Endodermal cell (in vitro differentiated cells): ENCODE data around the gene GATD1. TPM values are rescaled to one million over a fixed set of nuclear protein-coding genes. Genes with fewer than 3 reads are reported as not detected.

ENCODE experiments used
- DNase-seq: peaks from one replicate; pipeline ENCODE4 v3.0.0-alpha.2; 2017
- H3K27ac ChIP-seq: 2 replicates; pipeline ENCODE4 v1.5.1; 2013; ENCODE audit warnings: mild to moderate bottlenecking, low read depth, low read length, moderate library complexity
- H3K27me3 ChIP-seq: 2 replicates; pipeline ENCODE4 v1.6.1; 2013; ENCODE audit warnings: mild to moderate bottlenecking, low read length, moderate library complexity; ENCODE audit not compliant: insufficient read depth, control insufficient read depth, poor library complexity, severe bottlenecking
- H3K36me3 ChIP-seq: 2 replicates; pipeline ENCODE4 v1.7.0; 2013; ENCODE audit warnings: mild to moderate bottlenecking, low read length, moderate library complexity; ENCODE audit not compliant: control insufficient read depth, insufficient read depth
- H3K4me1 ChIP-seq: one replicate; pipeline ENCODE4 v1.7.0; 2013; ENCODE audit warnings: low read length; ENCODE audit not compliant: control insufficient read depth, insufficient read depth
- H3K4me3 ChIP-seq: 2 replicates; pipeline ENCODE4 v1.5.1; 2013; ENCODE audit warnings: mild to moderate bottlenecking, low read length, moderate library complexity
- H3K9ac ChIP-seq: 2 replicates; pipeline ENCODE4 v1.6.1; 2013; ENCODE audit warnings: mild to moderate bottlenecking, low read length, moderate library complexity; ENCODE audit not compliant: poor library complexity, severe bottlenecking; ENCODE audit errors: extremely low read depth
- H3K9me3 ChIP-seq: 2 replicates; pipeline ENCODE4 v1.6.1; 2013; ENCODE audit warnings: mild to moderate bottlenecking, low read length, moderate library complexity; ENCODE audit not compliant: control insufficient read depth
- H3K27ac Mint-ChIP-seq: 2 replicates; pipeline ENCODE4 v1.8.0; 2020; ENCODE audit warnings: mixed read lengths
- H3K27me3 Mint-ChIP-seq: 2 replicates; pipeline ENCODE4 v1.8.0; 2021; ENCODE audit warnings: mild to moderate bottlenecking, mixed read lengths; ENCODE audit not compliant: insufficient read depth
- H3K36me3 Mint-ChIP-seq: 2 replicates; pipeline ENCODE4 v1.8.0; 2020; ENCODE audit warnings: low read depth, mixed read lengths
- H3K4me1 Mint-ChIP-seq: 2 replicates; pipeline ENCODE4 v1.8.0; 2020; ENCODE audit warnings: mixed read lengths
- H3K4me3 Mint-ChIP-seq: 2 replicates; pipeline ENCODE4 v1.8.0; 2020; ENCODE audit warnings: mild to moderate bottlenecking, moderate library complexity, mixed read lengths
- H3K9me3 Mint-ChIP-seq: 2 replicates; pipeline ENCODE4 v1.8.0; 2020; ENCODE audit warnings: mild to moderate bottlenecking, mixed read lengths
- WGBS, 2 experiments: methylation state at CpG; one replicate each; pipeline versions ENCODE4 v1.1.5 to v1.1.7; 2013; ENCODE audit warnings: missing lambda C conversion rate in 2 of 2, mixed read lengths in 1 of 2; ENCODE audit not compliant: insufficient coverage in 1 of 2, insufficient read length in 1 of 2; 5-methylcytosine and 5-hydroxymethylcytosine counted together
- total RNA-seq, 2 donors: library from RNA; stranded (reverse); fragmentation: NEBNext Ultra II Directional in 1 of 2; extraction: Animal tissue kit (Norgen Biotek cat#: 25700) in 1 of 2; gene quantifications; 2 replicates in 1 of 2; 3 replicates in 1 of 2; pipeline ENCODE4 v1.2.1, GENCODE V29; 2021
- TF ChIP-seq, protein P1 (sequence below): fragments of 200-600 bp; sonication (generic); conservative IDR thresholded peaks from 2 replicates; pipeline ENCODE4 v1.5.0; 2021; ENCODE audit warnings: antibody characterized with exemption, mild to moderate bottlenecking

GATD1 gene
- total RNA-seq, 2 donors from 2014 or later: 57.2 to 63.2 TPM

DNA sequence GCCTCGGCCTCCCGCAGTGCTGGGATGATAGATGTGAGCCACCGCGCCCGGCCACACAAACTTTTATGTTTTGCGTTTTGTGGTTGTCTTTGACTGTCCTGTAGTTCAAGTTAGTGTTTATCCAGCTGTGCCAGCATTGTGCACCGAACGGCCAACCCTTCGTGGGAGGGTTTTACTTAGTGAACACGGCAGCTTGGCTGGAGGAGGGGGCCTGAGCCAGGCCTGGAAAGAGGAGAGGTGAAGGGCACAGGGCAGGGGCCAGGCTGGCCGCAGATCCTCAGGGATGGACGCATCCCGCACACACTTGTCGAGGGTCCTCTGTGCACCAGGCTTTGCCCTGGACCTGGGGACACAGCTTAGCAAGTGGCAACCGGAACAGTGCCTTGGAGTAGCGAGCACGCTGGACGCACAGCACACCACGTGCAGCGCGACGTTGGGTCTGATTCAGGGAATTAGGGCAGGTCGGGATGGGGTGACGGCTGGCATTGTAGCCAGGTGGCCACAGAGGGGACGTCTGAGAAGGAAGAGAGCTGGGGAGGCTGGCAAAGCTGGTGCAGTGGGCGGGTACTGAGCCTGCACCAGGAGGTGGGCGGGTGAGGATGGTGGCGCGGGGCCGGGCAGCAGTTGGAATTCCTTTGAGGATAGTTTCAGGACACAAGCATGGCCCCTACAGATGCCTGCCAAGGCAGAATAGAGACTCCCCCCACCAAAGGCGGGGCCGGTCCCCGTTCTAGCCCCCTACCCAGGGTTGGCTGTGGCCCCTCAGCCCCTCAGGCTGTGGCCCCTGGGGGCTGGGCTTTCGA is 57.9 kb downstream of the GATD1 start:
- H3K27ac Mint-ChIP-seq: no peak overlapping the region
- no peak overlapping the region for H3K27ac ChIP-seq
- DNase-seq: no peak
- peaks cover 3% of the 10 kb centered on the region for H3K36me3 Mint-ChIP-seq
- H3K9me3 ChIP-seq: no peaks in the 10 kb centered on the region
- H3K4me3 ChIP-seq: no peak overlapping the region
- no peaks in the 10 kb centered on the region for H3K4me1 Mint-ChIP-seq
- H3K27me3 Mint-ChIP-seq: peaks cover 23% of the 10 kb centered on the region
- H3K9me3 Mint-ChIP-seq: peaks cover 11% of the 10 kb centered on the region
- no peaks in the 10 kb centered on the region for H3K4me1 ChIP-seq
- H3K9ac ChIP-seq: no peak overlapping the region
- 94 to 97% methylated on average over 22 to 34 of the region's 34 CpGs for WGBS, 2 experiments
- H3K27me3 ChIP-seq: peaks cover 15% of the 10 kb centered on the region
- no peaks in the 10 kb centered on the region for H3K36me3 ChIP-seq
- no peak overlapping the region for H3K4me3 Mint-ChIP-seq
- TF ChIP-seq, protein P1, sequence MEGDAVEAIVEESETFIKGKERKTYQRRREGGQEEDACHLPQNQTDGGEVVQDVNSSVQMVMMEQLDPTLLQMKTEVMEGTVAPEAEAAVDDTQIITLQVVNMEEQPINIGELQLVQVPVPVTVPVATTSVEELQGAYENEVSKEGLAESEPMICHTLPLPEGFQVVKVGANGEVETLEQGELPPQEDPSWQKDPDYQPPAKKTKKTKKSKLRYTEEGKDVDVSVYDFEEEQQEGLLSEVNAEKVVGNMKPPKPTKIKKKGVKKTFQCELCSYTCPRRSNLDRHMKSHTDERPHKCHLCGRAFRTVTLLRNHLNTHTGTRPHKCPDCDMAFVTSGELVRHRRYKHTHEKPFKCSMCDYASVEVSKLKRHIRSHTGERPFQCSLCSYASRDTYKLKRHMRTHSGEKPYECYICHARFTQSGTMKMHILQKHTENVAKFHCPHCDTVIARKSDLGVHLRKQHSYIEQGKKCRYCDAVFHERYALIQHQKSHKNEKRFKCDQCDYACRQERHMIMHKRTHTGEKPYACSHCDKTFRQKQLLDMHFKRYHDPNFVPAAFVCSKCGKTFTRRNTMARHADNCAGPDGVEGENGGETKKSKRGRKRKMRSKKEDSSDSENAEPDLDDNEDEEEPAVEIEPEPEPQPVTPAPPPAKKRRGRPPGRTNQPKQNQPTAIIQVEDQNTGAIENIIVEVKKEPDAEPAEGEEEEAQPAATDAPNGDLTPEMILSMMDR: no peak

Other genes with a start within 250 kb of the GATD1 start
- gene HRAS, start 241.9 kb downstream of the GATD1 start, total RNA-seq: 10 to 100 TPM; 64.8 to 68.2 TPM
- 1 to 10 TPM; 3.0 to 4.3 TPM for gene LRRC56, start 240.0 kb downstream of the GATD1 start, total RNA-seq
- 10 to 100 TPM in 1 of 2 donors, 1 to 10 TPM in 1; 8.5 to 13.3 TPM for gene LMNTD2, start 216.7 kb downstream of the GATD1 start, total RNA-seq
- 10 to 100 TPM; 34.2 to 36.3 TPM for gene RASSF7, start 216.5 kb downstream of the GATD1 start, total RNA-seq
- 10 to 100 TPM; 43.4 to 48.0 TPM for gene PHRF1, start 201.0 kb downstream of the GATD1 start, total RNA-seq
- gene IRF7, start 161.5 kb downstream of the GATD1 start, total RNA-seq: 10 to 100 TPM in 1 of 2 donors, 1 to 10 TPM in 1; 9.3 to 16.8 TPM
- gene CDHR5, start 152.5 kb downstream of the GATD1 start, total RNA-seq: under 1 TPM; 0.13 to 0.27 TPM
- 1 to 10 TPM; 3.9 to 6.1 TPM for gene SCT, start 150.3 kb downstream of the GATD1 start, total RNA-seq
- gene DRD4, start 140.2 kb downstream of the GATD1 start, total RNA-seq: 1 to 10 TPM; 1.8 to 2.7 TPM
- 10 to 100 TPM; 44.1 to 51.9 TPM for gene DEAF1, start 82.3 kb downstream of the GATD1 start, total RNA-seq
- 10 to 100 TPM; 13.2 to 19.1 TPM for gene TMEM80, start 81.7 kb downstream of the GATD1 start, total RNA-seq
- gene EPS8L2, start 71.3 kb downstream of the GATD1 start, total RNA-seq: 10 to 100 TPM; 26.2 to 28.0 TPM
- 100 to 1,000 TPM; 177 to 221 TPM for gene TALDO1, start 30.0 kb downstream of the GATD1 start, total RNA-seq
- gene CEND1, start 12.6 kb upstream of the GATD1 start, total RNA-seq: not detected
- 10 to 100 TPM; 46.5 to 56.2 TPM for gene SLC25A22, start 20.8 kb upstream of the GATD1 start, total RNA-seq
- 10 to 100 TPM; 39.9 to 48.8 TPM for gene PIDD1, start 27.7 kb upstream of the GATD1 start, total RNA-seq
- gene RPLP2, start 32.5 kb upstream of the GATD1 start, total RNA-seq: 1,000 to 10,000 TPM; 1,966 to 2,020 TPM
- 10 to 100 TPM; 77.0 to 77.6 TPM for gene PNPLA2, start 41.4 kb upstream of the GATD1 start, total RNA-seq
- 10 to 100 TPM; 22.3 to 28.1 TPM for gene CRACR2B, start 50.4 kb upstream of the GATD1 start, total RNA-seq
- gene CD151, start 55.5 kb upstream of the GATD1 start, total RNA-seq: 100 to 1,000 TPM; 139 to 165 TPM
- gene POLR2L, start 65.0 kb upstream of the GATD1 start, total RNA-seq: 100 to 1,000 TPM; 139 to 148 TPM
- gene TSPAN4, start 65.4 kb upstream of the GATD1 start, total RNA-seq: 10 to 100 TPM; 56.8 to 71.1 TPM
- 10 to 100 TPM; 82.0 to 83.5 TPM for gene CHID1, start 133.3 kb upstream of the GATD1 start, total RNA-seq
- gene AP2A2, start 148.4 kb upstream of the GATD1 start, total RNA-seq: 10 to 100 TPM; 79.4 to 97.7 TPM